Right lobe of liver (tissue), 6 donors: ENCODE data around the gene PCNT. TPM values are rescaled to one million over a fixed set of nuclear protein-coding genes. Genes with fewer than 3 reads are reported as not detected.

Experiments
- ATAC-seq, 4 donors: fragments of 200-7000 bp; cut with Tn5 transposase; one replicate each; pipeline ENCODE4 v1.9.1; 2020; ENCODE audit warnings: mild to moderate bottlenecking in 4 of 4, moderate library complexity in 4 of 4
- DNase-seq, 3 donors: peaks; one replicate each; pipeline ENCODE4 v3.0.0-alpha.2; 2020
- H3K27ac ChIP-seq, 3 donors: fragments of 200-600 bp; one replicate each; pipeline ENCODE4 v1.8.0; 2022
- H3K27me3 ChIP-seq, 2 donors: fragments of 200-600 bp; one replicate each; pipeline ENCODE4 v1.8.0; 2022
- H3K36me3 ChIP-seq, 4 donors: fragments of 200-600 bp; sonication (generic) in 1 of 4; one replicate each; pipeline versions ENCODE4 v1.5.1 to v1.8.0; 2017 to 2022; ENCODE audit warnings: control low read depth in 1 of 4
- H3K4me1 ChIP-seq, 4 donors: fragments of 200-600 bp; sonication (generic) in 1 of 4; one replicate each; pipeline versions ENCODE4 v1.5.1 to v1.8.0; 2017 to 2022; ENCODE audit warnings: control low read depth in 1 of 4
- H3K4me3 ChIP-seq, 3 donors: fragments of 200-600 bp; one replicate each; pipeline ENCODE4 v1.8.0; 2022
- H3K9me3 ChIP-seq, 4 donors: fragments of 200-600 bp; sonication (generic) in 1 of 4; one replicate each; pipeline versions ENCODE4 v1.5.1 to v1.8.0; 2017 to 2022; ENCODE audit warnings: control low read depth in 1 of 4
- CTCF ChIP-seq, 4 donors: fragments of 200-600 bp in 3 of 4; fragments of 450-650 bp in 1 of 4; IDR thresholded peaks; one replicate each; pipeline versions ENCODE4 v1.5.1 to v1.8.0; 2016 to 2022; ENCODE audit warnings: antibody characterized with exemption in 4 of 4, mild to moderate bottlenecking in 2 of 4
- POLR2A ChIP-seq: fragments of 450-650 bp; IDR thresholded peaks from one replicate; pipeline ENCODE4 v1.6.1; 2017; ENCODE audit warnings: antibody characterized with exemption, mild to moderate bottlenecking
- WGBS: methylation state at CpG from one replicate; pipeline ENCODE4 v1.1.6; 2018; ENCODE audit warnings: low coverage, low lambda C conversion rate; ENCODE audit not compliant: insufficient coverage; ENCODE audit errors: missing lambda C conversion rate; 5-methylcytosine and 5-hydroxymethylcytosine counted together
- intact Hi-C, 2 donors: fragments of 100-400 bp; cut with DNase I; formaldehyde crosslinking; loops; one replicate each; pipeline versions ENCODE4 v1.11.2 to v1.14.1; 2022
- long read RNA-seq: library from polyadenylated mRNA; unstranded; transcript quantifications from one replicate; pipeline ENCODE4 v2.0.0, GENCODE V29; 2019
- total RNA-seq, 6 experiments: library from RNA; depleted of rRNA in 2 of 6; stranded (reverse); fragments of >200 nt in 2 of 6; fragmentation: NEBNext Ultra II Directional in 3 of 6; extraction: Animal tissue kit (Norgen Biotek cat#: 25700) in 3 of 6; gene quantifications; one replicate each; pipeline versions ENCODE4 v1.1.0 to v1.2.4, GENCODE V29; 2016 to 2023
- donor health status: DM: no; HTN: yes; CAD: no.
- donor health status: DM: no; HTN: no; CAD: no.
- donor health status: DM: no; HTN: no; CAD: no.
- donor health status: DM: no; HTN: yes; CAD: no.
- donor health status: DM: no; HTN: yes; CAD: no.

PCNT gene
- total RNA-seq, result 10 to 100 TPM in 5 of 6 experiments, 1 to 10 TPM in 1; 9.9 to 18.2 (median 14.1) TPM
- long read RNA-seq, partial matches to known transcripts, result 4 of 4 reads
- long read RNA-seq, other reads (novel, unspliced or antisense), result 0 of 4 reads

- Histone ChIP-seq H3K9me3 (no peaks in the 10 kb centered on the region), H3K4me3 (peak within 1 kb of the TSS; percentile 97 to 100 (median 98)), H3K27ac (peak within 1 kb of the TSS; percentile 93 to 96 (median 94)), H3K27me3 (no peaks in the 10 kb centered on the region), H3K4me1 (peaks cover 0 to 18% (median 8%) of the 10 kb centered on the region in 4 donors), H3K36me3 (peaks cover 0 to 6% (median 0%) of the 10 kb centered on the region in 4 donors)
- no peak for TF ChIP-seq CTCF (IDR thresholded peaks at IDR 0.05)
- TF ChIP-seq POLR2A, result no peak
- intact Hi-C loops, result no loop called here
- DNase-seq, result peak; percentile 99
- 0% methylated on average over 23 of the region's 76 CpGs for WGBS
- ATAC-seq, result peak; percentile 90 to 95 (median 93)
These were observed at the start of gene PCNT, which contains the start of gene C21orf58 for GRCh38 chr21:46323710-46324389. Gene PCNT, plus strand, starts transcription at chr21:46324156. Its CDS starts 73 bp downstream, at chr21:46324229. Gene C21orf58, minus strand, starts transcription at chr21:46323870. Its CDS starts 1,132 bp downstream, at chr21:46322738.

- intact Hi-C loops, result no loop called here
These were observed 49.1 kb upstream of the PCNT start for GRCh38 chr21:46274797-46275390.

GRCh38 chr21:46284077-46284644 lies 39.8 kb upstream of the PCNT start:
- no peaks in the 10 kb centered on the region for H3K27me3 ChIP-seq
- intact Hi-C loops, result no loop called here
- no peak for ATAC-seq
- no peak overlapping the region for H3K27ac ChIP-seq
- WGBS, result 56% methylated on average over 15 of the region's 15 CpGs
- TF ChIP-seq POLR2A, result no peak
- no peak for TF ChIP-seq CTCF (IDR thresholded peaks at IDR 0.05)
- H3K36me3 ChIP-seq, result peaks cover 0 to 36% (median 16%) of the 10 kb centered on the region in 4 donors
- no peaks in the 10 kb centered on the region for H3K9me3 ChIP-seq
- H3K4me1 ChIP-seq, result peaks cover 1 to 34% (median 15%) of the 10 kb centered on the region in 4 donors
- DNase-seq, result no peak
- H3K4me3 ChIP-seq, result no peak overlapping the region

More at GRCh38 chr21:46274797-46275390, 49.1 kb upstream of the PCNT start:
- 89% methylated on average over 11 of the region's 11 CpGs for WGBS
- no peak overlapping the region for H3K4me3 ChIP-seq
- H3K27ac ChIP-seq, result no peak overlapping the region
- no peaks in the 10 kb centered on the region for H3K9me3 ChIP-seq
- no peak for ATAC-seq
- TF ChIP-seq POLR2A (no peak), CTCF (IDR thresholded peaks at IDR 0.05) (no peak)
- H3K36me3 ChIP-seq, result peaks cover 13 to 96% (median 62%) of the 10 kb centered on the region in 4 donors
- DNase-seq, result no peak
- H3K4me1 ChIP-seq, result no peaks in the 10 kb centered on the region
- no peaks in the 10 kb centered on the region for H3K27me3 ChIP-seq

- no peak overlapping the region for H3K4me3 ChIP-seq
- H3K27ac ChIP-seq, result no peak overlapping the region
- TF ChIP-seq CTCF (IDR thresholded peaks at IDR 0.05), result no peak
- TF ChIP-seq POLR2A, result no peak
- H3K27me3 ChIP-seq, result no peaks in the 10 kb centered on the region
- no peaks in the 10 kb centered on the region for H3K9me3 ChIP-seq
- intact Hi-C loops, result no loop called here
- H3K36me3 ChIP-seq, result peaks cover 0 to 31% (median 12%) of the 10 kb centered on the region in 4 donors
- no peak for ATAC-seq
- H3K4me1 ChIP-seq, result peaks cover 1 to 34% (median 15%) of the 10 kb centered on the region in 4 donors
- WGBS, result 100% methylated on average over 1 of the region's 1 CpG
- no peak for DNase-seq
These were observed 39.2 kb upstream of the PCNT start for GRCh38 chr21:46284733-46285132.
